Measurements from ENCODE around the gene FASN. TPM values are rescaled to one million over a fixed set of nuclear protein-coding genes. Genes with fewer than 3 reads are reported as not detected.

FASN gene
- total and polyA plus RNA-seq, 2 of the 13 experiments (the other 11 are each of a cell fraction or from before 2014, with no cell fraction given) = 51.7 to 101 TPM

- TF ChIP-seq REST (IDR thresholded peaks at IDR 0.05; ENCODE audit: borderline replicate concordance in 1 of 2, low read depth in 1 of 2, low read length in 2 of 2) (no peak), ZMYM3 (CRISPR knock-in tag; IDR thresholded peaks at IDR 0.05) (no peak), TRAFD1 (CRISPR knock-in tag; IDR thresholded peaks at IDR 0.05; ENCODE audit: borderline replicate concordance) (no peak), ISX (CRISPR knock-in tag; conservative IDR thresholded peaks at IDR 0.05) (no peak), POLR2G (IDR thresholded peaks at IDR 0.05; ENCODE audit: low read depth, low read length) (peak; percentile 80; the same call in 1 of the 2 replicates), EP300 (IDR thresholded peaks at IDR 0.05; ENCODE audit: low read depth in 2 of 2, low read length in 2 of 2) (no peak), EP300 (CRISPR knock-in tag; IDR thresholded peaks at IDR 0.05; ENCODE audit: borderline replicate concordance) (no peak), SKI (IDR thresholded peaks at IDR 0.05; ENCODE audit: partially characterized antibody) (no peak), CEBPG (CRISPR knock-in tag; IDR thresholded peaks at IDR 0.05) (no peak), ZEB1 (IDR thresholded peaks at IDR 0.05; ENCODE audit: insufficient replicate concordance, low read depth) (peak; percentile 35), PAF1 (CRISPR knock-in tag; IDR thresholded peaks at IDR 0.05) (peak; percentile 89; the same call in 1 of the 2 replicates), KAT8 (CRISPR knock-in tag; IDR thresholded peaks at IDR 0.05) (no peak), SIN3B (IDR thresholded peaks at IDR 0.05; ENCODE audit: low read length) (no peak), ZNF12 (CRISPR knock-in tag; IDR thresholded peaks at IDR 0.05) (no peak), ZSCAN31 (CRISPR knock-in tag; IDR thresholded peaks at IDR 0.05; ENCODE audit: low read depth) (no peak), ZNF768 (CRISPR knock-in tag; IDR thresholded peaks at IDR 0.05) (peak; percentile 63; the same call in 1 of the 2 replicates), SMARCE1 (IDR thresholded peaks at IDR 0.05; ENCODE audit: borderline replicate concordance) (no peak), TEAD2 (CRISPR knock-in tag; IDR thresholded peaks at IDR 0.05) (no peak), ATRX (CRISPR knock-in tag; IDR thresholded peaks at IDR 0.05; ENCODE audit: borderline replicate concordance) (no peak), ZBTB3 (CRISPR knock-in tag; IDR thresholded peaks at IDR 0.05; ENCODE audit: borderline replicate concordance, low read depth) (no peak), ZNF224 (CRISPR knock-in tag; IDR thresholded peaks at IDR 0.05) (no peak), KLF15 (CRISPR knock-in tag; IDR thresholded peaks at IDR 0.05; ENCODE audit: borderline replicate concordance) (no peak), ZNF773 (CRISPR knock-in tag; IDR thresholded peaks at IDR 0.05; ENCODE audit: borderline replicate concordance) (0 out of 2 replicates have a peak, but pooled peaks have one; percentile 49)
- TF ChIP-seq, protein P1, sequence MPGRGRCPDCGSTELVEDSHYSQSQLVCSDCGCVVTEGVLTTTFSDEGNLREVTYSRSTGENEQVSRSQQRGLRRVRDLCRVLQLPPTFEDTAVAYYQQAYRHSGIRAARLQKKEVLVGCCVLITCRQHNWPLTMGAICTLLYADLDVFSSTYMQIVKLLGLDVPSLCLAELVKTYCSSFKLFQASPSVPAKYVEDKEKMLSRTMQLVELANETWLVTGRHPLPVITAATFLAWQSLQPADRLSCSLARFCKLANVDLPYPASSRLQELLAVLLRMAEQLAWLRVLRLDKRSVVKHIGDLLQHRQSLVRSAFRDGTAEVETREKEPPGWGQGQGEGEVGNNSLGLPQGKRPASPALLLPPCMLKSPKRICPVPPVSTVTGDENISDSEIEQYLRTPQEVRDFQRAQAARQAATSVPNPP (CRISPR knock-in tag; IDR thresholded peaks at IDR 0.05) = peak; percentile 64
These were observed 21.8 kb downstream of the FASN start (continued) for GRCh38 chr17:82076018-82076784.

Measured in HepG2 (cell line).